HepG2 (cell line): ENCODE measurements around the gene RALY. TPM values are rescaled to one million over a fixed set of nuclear protein-coding genes. Genes with fewer than 3 reads are reported as not detected.

Experiments used
- FOXC1 ChIP-seq: sonication (generic); formaldehyde crosslinking; IDR thresholded peaks from 2 replicates; pipeline ENCODE4 v1.8.0; 2022; ENCODE audit warnings: mild to moderate bottlenecking, missing genetic modification reagents, borderline replicate concordance
- GFI1 ChIP-seq: sonication (generic); formaldehyde crosslinking; IDR thresholded peaks from 2 replicates; pipeline ENCODE4 v1.5.0; 2020; ENCODE audit warnings: missing genetic modification reagents, mild to moderate bottlenecking, borderline replicate concordance
- HMGA1 ChIP-seq: sonication (generic); formaldehyde crosslinking; conservative IDR thresholded peaks from 2 replicates; pipeline ENCODE4 v1.4.0; 2020; ENCODE audit warnings: missing genetic modification reagents
- MAZ ChIP-seq, 2 experiments: sonication (generic) in 1 of 2; formaldehyde crosslinking in 1 of 2; IDR thresholded peaks; 2 replicates each; pipeline versions ENCODE4 v1.5.0 to v1.6.1; 2012 to 2020; ENCODE audit warnings: low read depth in 2 of 2, mild to moderate bottlenecking in 2 of 2, borderline replicate concordance in 1 of 2, improper control_type of control experiment in 1 of 2, low read length in 1 of 2, missing genetic modification reagents in 1 of 2, moderate library complexity in 1 of 2
- MXD3 ChIP-seq: IDR thresholded peaks from 2 replicates; pipeline ENCODE4 v1.6.1; 2016; ENCODE audit warnings: mild to moderate bottlenecking, missing biosample characterization, missing genetic modification reagents
- SOX13 ChIP-seq, 3 experiments: fragments of 450-650 bp in 1 of 3; sonication (generic) in 1 of 3; formaldehyde crosslinking in 1 of 3; IDR thresholded peaks in 2 of 3; conservative IDR thresholded peaks in 1 of 3; 2 replicates each; pipeline versions ENCODE4 v1.5.0 to v1.6.1; 2016 to 2020; ENCODE audit warnings: antibody characterized with exemption in 1 of 3, mild to moderate bottlenecking in 1 of 3, missing compliant biosample characterization in 1 of 3, missing genetic modification reagents in 1 of 3, moderate library complexity in 1 of 3
- SOX5 ChIP-seq: IDR thresholded peaks from 2 replicates; pipeline ENCODE4 v1.6.1; 2016; ENCODE audit warnings: borderline replicate concordance
- THAP11 ChIP-seq: IDR thresholded peaks from 2 replicates; pipeline ENCODE4 v1.6.1; 2016; ENCODE audit warnings: missing biosample characterization, missing genetic modification reagents
- TMF1 ChIP-seq: sonication (generic); formaldehyde crosslinking; IDR thresholded peaks from 2 replicates; pipeline ENCODE4 v1.8.1; 2022; ENCODE audit warnings: low read depth, missing genetic modification reagents
- ZBTB20 ChIP-seq: sonication (generic); formaldehyde crosslinking; IDR thresholded peaks from 2 replicates; pipeline ENCODE4 v1.8.1; 2023; ENCODE audit warnings: missing genetic modification reagents, low read depth, mild to moderate bottlenecking, borderline replicate concordance
- ZBTB21 ChIP-seq: sonication (generic); formaldehyde crosslinking; IDR thresholded peaks from 2 replicates; pipeline ENCODE4 v1.4.0; 2020; ENCODE audit warnings: missing genetic modification reagents
- ZNF281 ChIP-seq: sonication (generic); formaldehyde crosslinking; IDR thresholded peaks from 2 replicates; pipeline ENCODE4 v1.4.0; 2020; ENCODE audit warnings: missing genetic modification reagents, borderline replicate concordance
- ZNF441 ChIP-seq: sonication (generic); formaldehyde crosslinking; IDR thresholded peaks from 2 replicates; pipeline ENCODE4 v1.7.0; 2021; ENCODE audit warnings: missing genetic modification reagents, borderline replicate concordance
- ZNF530 ChIP-seq: sonication (generic); formaldehyde crosslinking; IDR thresholded peaks from 2 replicates; pipeline ENCODE4 v1.5.0; 2020; ENCODE audit warnings: low read depth, mild to moderate bottlenecking, missing genetic modification reagents
- ZNF563 ChIP-seq: sonication (generic); formaldehyde crosslinking; IDR thresholded peaks from 2 replicates; pipeline ENCODE4 v1.8.0; 2022; ENCODE audit warnings: mild to moderate bottlenecking, moderate library complexity, missing genetic modification reagents
- ZNF567 ChIP-seq: sonication (generic); formaldehyde crosslinking; IDR thresholded peaks from 2 replicates; pipeline ENCODE4 v1.8.1; 2023; ENCODE audit warnings: mild to moderate bottlenecking, missing genetic modification reagents, borderline replicate concordance
- ZNF616 ChIP-seq: sonication (generic); formaldehyde crosslinking; IDR thresholded peaks from 2 replicates; pipeline ENCODE4 v1.5.0; 2020; ENCODE audit warnings: low read depth, mild to moderate bottlenecking, missing genetic modification reagents
- ZNF761 ChIP-seq: sonication (generic); formaldehyde crosslinking; conservative IDR thresholded peaks from 2 replicates; pipeline ENCODE4 v1.4.0; 2020; ENCODE audit warnings: mild to moderate bottlenecking, missing genetic modification reagents
- ZNF850 ChIP-seq: sonication (generic); formaldehyde crosslinking; conservative IDR thresholded peaks from 2 replicates; pipeline ENCODE4 v1.9.0; 2021; ENCODE audit warnings: mild to moderate bottlenecking, missing genetic modification reagents
- ZSCAN12 ChIP-seq: sonication (generic); formaldehyde crosslinking; IDR thresholded peaks from 2 replicates; pipeline ENCODE4 v1.9.0; 2021; ENCODE audit warnings: mild to moderate bottlenecking, missing genetic modification reagents
- ZSCAN22 ChIP-seq: sonication (generic); formaldehyde crosslinking; IDR thresholded peaks from 2 replicates; pipeline ENCODE4 v1.4.0; 2020; ENCODE audit warnings: mild to moderate bottlenecking, missing genetic modification reagents
- ZSCAN25 ChIP-seq: sonication (generic); formaldehyde crosslinking; IDR thresholded peaks from 2 replicates; pipeline ENCODE4 v1.8.0; 2022; ENCODE audit warnings: mild to moderate bottlenecking, missing genetic modification reagents
- ZSCAN9 ChIP-seq: IDR thresholded peaks from 2 replicates; pipeline ENCODE4 v1.6.1; 2016; ENCODE audit warnings: borderline replicate concordance
- polyA plus RNA-seq, 8 experiments: library from polyadenylated mRNA; depleted of rRNA in 3 of 8; stranded (reverse) in 7 of 8; unstranded in 1 of 8; fragments of >200 nt; fragmentation: Illumina TruSeq in 4 of 8; extraction: Trizol in 4 of 8; gene quantifications; 2 replicates each; pipeline versions ENCODE4 v1.2.1 to v1.2.3, GENCODE V29; 2011 to 2016; ENCODE audit warnings: low read depth in 4 of 8, missing spikeins in 1 of 8, mixed read lengths in 1 of 8; ENCODE audit not compliant: insufficient read depth in 1 of 8
- total RNA-seq, 5 experiments: library from RNA; depleted of rRNA; stranded (reverse); fragments of >200 nt; fragmentation: Illumina TruSeq; extraction: Trizol; gene quantifications; 2 replicates each; pipeline ENCODE4 v1.2.3, GENCODE V29; 2016; ENCODE audit warnings: low read depth in 1 of 5
- TF ChIP-seq, protein P1 (sequence below): sonication (generic); formaldehyde crosslinking; conservative IDR thresholded peaks from 2 replicates; pipeline ENCODE4 v1.5.0; 2020; ENCODE audit warnings: missing genetic modification reagents

Gene RALY
- total and polyA plus RNA-seq, 2 of the 13 experiments (the other 11 are each of a cell fraction or from before 2014, with no cell fraction given): 178 to 186 TPM

DNA sequence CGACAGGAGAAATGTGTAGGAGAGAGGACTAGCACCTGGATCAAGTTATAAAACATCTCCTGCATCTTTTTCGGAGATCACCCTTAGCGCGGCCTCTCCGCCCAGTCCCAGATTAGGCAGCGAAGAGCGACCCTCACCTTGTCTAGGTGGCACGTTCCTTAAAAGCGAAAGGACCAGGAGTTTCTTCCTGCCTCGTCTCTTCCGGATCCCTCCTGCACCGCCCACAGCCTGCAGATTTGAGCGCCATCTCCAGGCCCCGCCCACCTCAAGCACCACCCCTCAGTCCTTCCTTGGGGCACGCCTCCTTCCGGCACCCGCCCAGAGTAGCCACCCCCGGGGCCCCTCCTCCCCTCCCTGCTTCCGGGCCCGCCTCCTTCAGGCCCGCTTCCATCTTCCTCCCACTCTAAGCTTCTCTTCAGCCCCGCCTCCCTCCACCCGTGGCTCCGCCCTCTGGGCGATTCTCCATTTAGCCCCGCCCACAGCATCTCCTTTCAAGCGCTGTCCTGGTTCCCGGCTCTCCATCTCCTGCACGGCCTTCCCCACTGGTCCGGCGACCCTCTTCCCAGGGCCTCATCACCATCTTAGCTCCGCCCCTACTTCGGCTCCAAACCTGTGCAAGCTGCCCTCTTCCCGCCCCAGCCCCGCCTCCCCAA is 662 bp upstream of the RALY start (continued):
- TF ChIP-seq ZSCAN22 (CRISPR knock-in tag) (no peak), THAP11 (CRISPR knock-in tag) (peak; percentile 81; the same call in 1 of the 2 replicates), ZNF530 (CRISPR knock-in tag) (no peak), MAZ (IDR thresholded peaks at IDR 0.05; ENCODE audit: borderline replicate concordance, low read depth, low read length) (peak; percentile 95), MAZ (CRISPR knock-in tag; IDR thresholded peaks at IDR 0.05; ENCODE audit: low read depth) (no peak), ZBTB20 (CRISPR knock-in tag) (peak; percentile 53; the same call in 1 of the 2 replicates), TMF1 (CRISPR knock-in tag) (peak; percentile 49; the same call in 1 of the 2 replicates), SOX5 (CRISPR knock-in tag) (peak; percentile 60), HMGA1 (CRISPR knock-in tag) (no peak), ZNF850 (CRISPR knock-in tag) (no peak), GFI1 (CRISPR knock-in tag) (peak; percentile 85; the same call in 1 of the 2 replicates), ZNF563 (CRISPR knock-in tag) (0 out of 2 replicates have a peak, but pooled peaks have one; percentile 59), ZNF567 (CRISPR knock-in tag) (peak; percentile 48; the same call in 1 of the 2 replicates), ZNF761 (no peak), ZSCAN12 (no peak), SOX13 (IDR thresholded peaks at IDR 0.05) (no peak), SOX13 (CRISPR knock-in tag; conservative IDR thresholded peaks at IDR 0.05 in 1 of 2, IDR thresholded peaks at IDR 0.05 in 1 of 2) (peak in 1 of 2 experiments; percentile 68; a peak in 1 of 4 replicates), ZNF616 (CRISPR knock-in tag) (no peak; the same call in 1 of the 2 replicates), ZBTB21 (CRISPR knock-in tag) (no peak; the same call in none of the 2 replicates), ZNF441 (CRISPR knock-in tag) (peak; percentile 9; the same call in 1 of the 2 replicates), FOXC1 (0 out of 2 replicates have a peak, but pooled peaks have one; percentile 65), ZSCAN25 (CRISPR knock-in tag) (0 out of 2 replicates have a peak, but pooled peaks have one; percentile 58), ZSCAN9 (CRISPR knock-in tag) (peak; percentile 96; the same call in 1 of the 2 replicates), ZNF281 (peak; percentile 6), MXD3 (peak; percentile 63; the same call in 1 of the 2 replicates)
- TF ChIP-seq, protein P1, sequence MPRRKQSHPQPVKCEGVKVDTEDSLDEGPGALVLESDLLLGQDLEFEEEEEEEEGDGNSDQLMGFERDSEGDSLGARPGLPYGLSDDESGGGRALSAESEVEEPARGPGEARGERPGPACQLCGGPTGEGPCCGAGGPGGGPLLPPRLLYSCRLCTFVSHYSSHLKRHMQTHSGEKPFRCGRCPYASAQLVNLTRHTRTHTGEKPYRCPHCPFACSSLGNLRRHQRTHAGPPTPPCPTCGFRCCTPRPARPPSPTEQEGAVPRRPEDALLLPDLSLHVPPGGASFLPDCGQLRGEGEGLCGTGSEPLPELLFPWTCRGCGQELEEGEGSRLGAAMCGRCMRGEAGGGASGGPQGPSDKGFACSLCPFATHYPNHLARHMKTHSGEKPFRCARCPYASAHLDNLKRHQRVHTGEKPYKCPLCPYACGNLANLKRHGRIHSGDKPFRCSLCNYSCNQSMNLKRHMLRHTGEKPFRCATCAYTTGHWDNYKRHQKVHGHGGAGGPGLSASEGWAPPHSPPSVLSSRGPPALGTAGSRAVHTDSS: no peak
